ENCODE measurements around the gene LIX1L. TPM values are rescaled to one million over a fixed set of nuclear protein-coding genes. Genes with fewer than 3 reads are reported as not detected.
A peak's percentile ranks its signal among the peaks of the same experiment; 100 is the strongest.

LIX1L gene
- total and polyA plus RNA-seq, 12 donors = 9.6 to 61.2 (median 39.4) TPM

GRCh38 chr1:145959333-145959732 is 1.5 kb upstream of the LIX1L start:
- Histone ChIP-seq H3K27me3 (no peaks in the 10 kb centered on the region), H3K9me3 (replicated peaks in 1 of 3) (no peaks in the 10 kb centered on the region), H3K4me3 (no peak overlapping the region), H3K4me1 (replicated peaks in 1 of 2) (peaks cover 52 to 66% of the 10 kb centered on the region in 2 donors), H3K36me3 (replicated peaks in 1 of 2) (no peaks in the 10 kb centered on the region), H3K27ac (peak overlapping the region in 2 of 5 donors; percentile 92 to 99)
- TF ChIP-seq POLR2A (IDR thresholded peaks at IDR 0.05) = no peak
- TF ChIP-seq, protein P1, sequence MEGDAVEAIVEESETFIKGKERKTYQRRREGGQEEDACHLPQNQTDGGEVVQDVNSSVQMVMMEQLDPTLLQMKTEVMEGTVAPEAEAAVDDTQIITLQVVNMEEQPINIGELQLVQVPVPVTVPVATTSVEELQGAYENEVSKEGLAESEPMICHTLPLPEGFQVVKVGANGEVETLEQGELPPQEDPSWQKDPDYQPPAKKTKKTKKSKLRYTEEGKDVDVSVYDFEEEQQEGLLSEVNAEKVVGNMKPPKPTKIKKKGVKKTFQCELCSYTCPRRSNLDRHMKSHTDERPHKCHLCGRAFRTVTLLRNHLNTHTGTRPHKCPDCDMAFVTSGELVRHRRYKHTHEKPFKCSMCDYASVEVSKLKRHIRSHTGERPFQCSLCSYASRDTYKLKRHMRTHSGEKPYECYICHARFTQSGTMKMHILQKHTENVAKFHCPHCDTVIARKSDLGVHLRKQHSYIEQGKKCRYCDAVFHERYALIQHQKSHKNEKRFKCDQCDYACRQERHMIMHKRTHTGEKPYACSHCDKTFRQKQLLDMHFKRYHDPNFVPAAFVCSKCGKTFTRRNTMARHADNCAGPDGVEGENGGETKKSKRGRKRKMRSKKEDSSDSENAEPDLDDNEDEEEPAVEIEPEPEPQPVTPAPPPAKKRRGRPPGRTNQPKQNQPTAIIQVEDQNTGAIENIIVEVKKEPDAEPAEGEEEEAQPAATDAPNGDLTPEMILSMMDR (IDR thresholded peaks at IDR 0.05) = no peak
- intact Hi-C loops (cut with DNase I) = no loop called here
- DNase-seq = no peak

GRCh38 chr1:145958734-145959133 is 917 bp upstream of the LIX1L start:
- no peaks in the 10 kb centered on the region for H3K36me3 ChIP-seq (replicated peaks in 1 of 2)
- H3K4me3 ChIP-seq = no peak overlapping the region
- peaks cover 50 to 67% of the 10 kb centered on the region in 2 donors for H3K4me1 ChIP-seq (replicated peaks in 1 of 2)
- intact Hi-C loops (cut with DNase I) = no loop called here
- TF ChIP-seq, protein P1 (IDR thresholded peaks at IDR 0.05) = no peak
- TF ChIP-seq POLR2A (IDR thresholded peaks at IDR 0.05) = no peak
- no peaks in the 10 kb centered on the region for H3K27me3 ChIP-seq
- peak overlapping the region in 1 of 5 donors; percentile 99 for H3K27ac ChIP-seq
- no peaks in the 10 kb centered on the region for H3K9me3 ChIP-seq (replicated peaks in 1 of 3)
- no peak for DNase-seq

DNA sequence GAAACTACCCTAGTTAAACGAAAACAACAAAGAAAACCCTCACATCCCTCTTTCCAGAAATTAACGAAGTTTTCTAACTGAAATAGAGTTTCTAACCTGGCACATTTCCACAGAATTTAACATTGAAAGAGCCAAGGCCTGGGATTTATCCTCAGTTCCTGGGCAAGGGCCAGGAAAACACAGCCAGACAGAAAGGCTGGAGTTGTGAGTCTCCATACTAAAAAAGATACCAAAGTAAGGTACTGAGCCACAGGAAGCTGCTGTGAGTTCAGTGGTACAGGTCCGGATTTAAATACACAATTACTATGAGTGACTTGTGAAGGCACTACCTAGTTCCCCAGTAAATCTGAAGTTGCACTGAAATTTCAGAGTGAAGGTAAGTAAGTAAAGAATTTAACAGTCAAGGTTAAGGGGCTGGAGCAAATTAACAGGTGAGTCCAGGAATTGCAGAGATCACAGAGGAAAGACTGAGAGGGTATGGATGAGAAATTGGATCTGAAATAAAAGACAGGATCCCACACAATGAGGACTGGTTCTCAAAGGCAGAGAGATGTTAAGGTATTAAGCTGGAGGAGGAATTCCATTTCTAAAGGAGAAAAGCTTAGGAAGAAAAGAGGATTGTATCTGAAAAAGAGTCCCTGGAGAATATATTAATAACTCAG is 905 bp downstream of the LIX1L start:
- Histone ChIP-seq H3K4me3 (peak overlapping the region in 3 of 4 donors; percentile 36 to 95 (median 39)), H3K4me1 (replicated peaks in 1 of 2) (peaks cover 44 to 54% of the 10 kb centered on the region in 2 donors), H3K36me3 (replicated peaks in 1 of 2) (no peaks in the 10 kb centered on the region), H3K27ac (peak overlapping the region; percentile 84 to 100 (median 92)), H3K27me3 (no peaks in the 10 kb centered on the region), H3K9me3 (replicated peaks in 1 of 3) (no peaks in the 10 kb centered on the region)
- WGBS, 4 donors = 0 to 1% (median 0%) methylated on average over 3 of the region's 3 CpGs
- intact Hi-C loops (cut with DNase I) = no loop called here
- TF ChIP-seq POLR2A (IDR thresholded peaks at IDR 0.05) = no peak
- TF ChIP-seq, protein P1 (IDR thresholded peaks at IDR 0.05) = peak in 1 of 6 experiments; percentile 6
- peak; percentile 59 to 85 (median 77) for DNase-seq

DNA sequence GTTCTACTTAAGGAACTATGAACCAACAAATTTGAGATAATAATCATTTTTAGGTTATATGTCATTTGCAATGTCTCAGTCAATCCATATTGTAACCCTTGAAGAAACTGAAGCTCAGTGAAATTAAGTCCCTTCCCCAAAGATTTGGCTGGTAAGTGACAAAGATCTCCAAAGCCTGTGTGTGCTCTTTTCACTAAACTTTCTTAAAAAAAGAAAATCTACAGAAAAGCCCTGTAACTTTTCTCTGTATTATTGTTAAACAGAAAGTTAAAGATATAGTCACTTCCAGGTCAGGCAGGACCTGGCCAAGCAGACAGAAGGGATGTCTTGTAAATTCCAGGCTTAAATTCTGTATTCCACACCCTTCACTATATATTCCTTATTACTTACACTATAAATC is 1.5 kb downstream of the LIX1L start:
- peaks cover 38 to 51% of the 10 kb centered on the region in 2 donors for H3K4me1 ChIP-seq (replicated peaks in 1 of 2)
- no peak for DNase-seq
- H3K27ac ChIP-seq = peak overlapping the region; percentile 84 to 100 (median 92)
- TF ChIP-seq, protein P1 (IDR thresholded peaks at IDR 0.05) = no peak
- no peak for TF ChIP-seq POLR2A (IDR thresholded peaks at IDR 0.05)
- H3K36me3 ChIP-seq (replicated peaks in 1 of 2) = no peaks in the 10 kb centered on the region
- intact Hi-C loops (cut with DNase I) = no loop called here
- no peaks in the 10 kb centered on the region for H3K9me3 ChIP-seq (replicated peaks in 1 of 3)
- H3K27me3 ChIP-seq = no peaks in the 10 kb centered on the region
- peak overlapping the region in 2 of 4 donors; percentile 39 to 95 for H3K4me3 ChIP-seq
